ENCODE measurements around the gene FAM234B.
A peak's percentile ranks its signal among the peaks of the same experiment; 100 is the strongest.

The FAM234B gene

DNA sequence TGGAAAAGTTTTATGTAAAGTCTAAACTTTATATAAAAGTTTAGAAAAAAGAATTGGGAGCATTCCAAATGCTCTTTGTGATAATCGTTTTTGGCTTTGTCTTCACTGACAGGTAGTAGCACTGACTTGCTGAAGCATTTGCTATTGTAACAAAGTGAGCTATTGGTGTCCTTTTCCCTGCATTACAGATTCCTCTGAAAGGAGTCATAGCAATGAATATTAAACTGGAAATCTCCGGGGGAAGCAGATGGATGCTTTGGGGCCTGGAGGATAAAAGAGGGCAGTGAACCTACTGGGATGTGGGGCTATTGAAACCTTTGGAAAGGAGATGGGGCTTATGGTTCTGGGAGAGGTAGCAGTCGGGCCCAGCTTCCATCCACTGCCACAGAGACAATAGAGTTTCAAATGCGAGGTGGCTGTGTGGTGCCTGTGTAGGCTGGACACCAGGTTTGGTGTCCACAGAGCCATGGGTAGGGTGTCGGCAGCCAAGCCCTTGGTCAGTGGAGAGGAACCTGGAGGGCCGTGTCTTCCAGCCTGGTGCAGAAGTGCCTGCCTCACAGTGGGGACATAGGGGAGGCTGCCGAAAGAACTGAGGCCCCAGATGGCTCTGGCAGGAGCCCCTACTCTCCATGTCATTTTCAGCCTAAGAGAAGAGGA lies 49.1 kb downstream of the FAM234B start:
- no peak for DNase-seq

DNA sequence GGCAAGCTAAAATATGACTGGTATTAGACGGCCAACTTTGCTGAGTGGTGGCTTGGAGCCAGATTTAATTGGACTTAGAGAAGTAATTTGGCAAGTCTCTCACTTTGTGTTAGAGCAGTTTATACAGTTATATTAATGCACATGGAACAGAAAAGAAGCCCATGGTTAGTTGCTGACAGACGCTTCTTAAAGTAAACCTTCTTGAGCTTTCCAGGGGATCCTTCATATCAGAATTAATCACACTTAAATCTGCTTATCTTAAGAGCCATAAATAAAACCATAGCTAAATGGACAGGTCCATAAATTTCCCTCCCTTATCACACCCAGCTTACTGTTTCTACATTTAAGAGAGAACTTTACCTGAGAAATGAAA lies 49.7 kb downstream of the FAM234B start:
- no peak for DNase-seq

GRCh38 chr12:13094367-13094766 lies 50.2 kb downstream of the FAM234B start:
- no peak for DNase-seq

GRCh38 chr12:13095266-13095995 lies 51.2 kb downstream of the FAM234B start:
- no peak for DNase-seq

GRCh38 chr12:13097491-13098011 lies 53.4 kb downstream of the FAM234B start:
- peak; percentile 67 for DNase-seq

GRCh38 chr12:13099066-13099843 lies 55.1 kb downstream of the FAM234B start:
- peak; percentile 59 for DNase-seq

DNA sequence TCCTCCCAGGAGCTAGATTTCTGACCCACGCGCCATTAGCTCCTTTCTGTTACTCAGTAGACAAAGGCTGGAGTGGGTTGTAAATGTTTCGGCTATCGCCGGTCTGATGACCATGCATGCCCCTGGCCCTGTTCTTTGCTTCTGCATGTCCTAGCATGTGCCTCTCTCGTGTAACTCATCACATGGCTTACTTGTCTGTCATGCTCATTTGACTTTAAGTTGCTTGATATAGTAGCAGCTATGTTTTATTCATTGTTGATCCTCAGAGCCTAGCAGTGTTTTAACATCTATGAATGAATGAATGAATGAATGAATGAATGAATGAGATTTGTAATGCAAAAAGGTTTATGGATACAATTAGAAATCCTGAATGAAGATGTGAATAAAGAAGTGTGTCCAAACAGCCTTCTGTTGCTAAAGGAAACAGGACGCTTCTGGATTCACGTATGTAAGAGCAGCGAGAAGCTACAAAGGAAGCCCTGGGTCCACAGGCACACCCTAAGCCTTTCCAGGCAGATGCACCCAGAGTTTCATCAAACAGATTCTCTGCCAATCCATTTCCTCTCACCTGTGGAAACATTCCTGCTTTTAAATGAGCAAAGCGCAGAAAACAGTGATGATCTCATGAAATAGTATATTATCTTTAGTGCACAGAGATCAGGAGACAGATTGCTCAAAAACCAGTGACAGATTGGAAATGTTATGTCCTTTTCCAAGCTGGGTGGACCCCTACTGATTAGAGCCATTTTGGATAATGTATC lies 55.8 kb downstream of the FAM234B start:
- DNase-seq = no peak

- no peak for DNase-seq
Measured at GRCh38 chr12:13100605-13100881, 56.4 kb downstream of the FAM234B start.

DNA sequence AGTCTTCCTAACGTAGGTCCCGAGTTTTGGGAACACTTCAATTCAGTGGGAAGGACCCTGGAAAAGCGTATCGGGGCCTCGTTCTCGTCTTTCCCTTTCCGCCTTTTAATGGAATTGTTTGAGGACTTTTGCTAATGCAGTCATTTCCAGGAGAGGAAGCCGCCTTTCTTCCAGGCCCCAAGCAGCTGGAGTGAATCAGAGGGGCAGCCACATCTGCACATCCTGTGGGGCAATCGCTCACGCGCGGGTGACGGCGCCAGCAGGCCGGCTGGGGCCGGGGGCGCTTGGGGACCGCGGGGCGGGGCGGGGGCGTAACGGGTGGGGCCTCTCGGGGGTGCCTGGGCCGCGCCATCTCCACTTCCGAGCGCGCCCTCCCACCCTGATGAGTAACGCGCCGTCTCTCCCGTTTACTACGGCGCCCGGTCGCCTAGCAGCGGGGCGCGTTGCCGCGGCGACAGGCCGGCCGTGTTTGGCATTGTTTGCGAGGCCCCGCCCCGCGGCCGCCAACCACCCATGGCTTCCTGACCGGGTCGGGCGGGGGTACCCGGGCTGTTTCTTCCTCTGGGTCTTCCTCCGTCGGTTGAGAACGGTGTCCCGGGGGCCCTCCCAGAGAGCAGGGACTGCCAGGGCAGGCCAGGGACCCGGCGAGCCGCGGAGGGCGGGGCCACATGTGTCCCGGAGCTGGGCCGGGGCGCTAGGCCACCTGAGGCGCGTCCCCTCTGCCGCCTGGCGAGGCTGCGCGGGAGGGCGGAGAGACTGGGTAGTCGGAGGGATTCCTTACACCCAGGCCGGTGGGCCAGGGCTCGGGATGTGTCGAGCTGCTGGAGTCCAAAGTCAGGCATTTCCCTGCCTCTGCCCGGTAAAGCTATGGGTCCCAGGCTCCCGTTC lies 56.9 kb downstream of the FAM234B start:
- peak; percentile 94 for DNase-seq

- no peak for DNase-seq
Measured at GRCh38 chr12:13101821-13102375, 57.7 kb downstream of the FAM234B start.

DNA sequence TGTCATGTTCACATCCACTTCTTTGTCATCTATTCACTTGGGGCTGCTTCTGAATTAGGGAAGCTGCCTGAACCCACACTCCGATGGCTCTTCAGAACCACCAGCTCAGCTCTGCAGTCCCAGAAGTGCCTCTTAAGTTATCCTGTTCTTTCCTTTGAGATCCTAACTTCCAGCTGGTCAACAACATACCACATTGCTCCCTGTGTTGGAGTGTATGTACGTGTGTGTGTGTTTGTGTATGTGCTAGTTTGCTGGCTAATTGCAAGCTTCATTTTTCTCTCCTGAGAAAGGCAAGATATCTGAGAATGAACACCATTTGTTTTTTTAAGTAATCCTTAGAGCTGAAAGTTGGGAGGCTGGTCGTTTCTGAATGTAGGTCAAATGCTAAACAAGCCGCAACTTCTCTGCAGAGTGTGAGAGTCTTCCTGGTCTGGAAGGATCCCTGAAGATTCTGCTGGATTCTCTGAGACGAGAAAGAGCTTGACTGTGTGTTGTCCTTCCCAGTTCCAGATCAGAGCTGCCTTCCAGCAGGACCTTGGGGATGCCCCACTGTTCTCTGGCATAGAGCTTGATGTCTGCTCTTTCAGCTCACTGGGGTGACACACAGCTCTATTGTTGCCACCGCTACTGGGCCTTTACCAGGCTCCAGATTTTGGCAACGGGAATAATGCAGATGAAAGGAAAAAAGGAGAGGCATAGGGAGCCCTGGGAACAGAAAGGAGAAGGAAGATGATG lies 58.4 kb downstream of the FAM234B start:
- no peak for DNase-seq

GRCh38 chr12:13103391-13104033 lies 59.3 kb downstream of the FAM234B start, which contains the start of gene GSG1:
Gene GSG1 (minus strand): TSS chr12:13103667. CDS start chr12:13103512, 155 bp downstream.
- DNase-seq = no peak

- no peak for DNase-seq
Measured at GRCh38 chr12:13104409-13104808, 60.2 kb downstream of the FAM234B start.

DNA sequence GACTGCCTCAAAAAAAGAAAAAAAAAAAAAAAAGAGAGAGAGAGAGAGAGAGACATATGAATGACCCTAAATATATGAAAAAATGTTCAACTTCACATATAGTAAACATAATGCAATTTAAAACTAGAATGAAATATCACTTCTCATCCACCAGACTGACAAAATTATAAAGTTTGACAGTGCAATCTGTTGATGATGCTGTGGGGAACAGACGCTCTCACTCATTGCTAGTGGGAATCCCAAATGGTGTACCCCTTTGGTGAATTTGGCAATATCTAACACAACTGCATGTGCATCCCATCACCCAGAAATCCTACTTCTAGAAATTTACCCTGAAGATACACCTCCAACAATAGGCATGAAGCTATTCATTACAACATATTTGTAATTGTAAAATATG lies 61.6 kb downstream of the FAM234B start:
- DNase-seq = no peak

DNA sequence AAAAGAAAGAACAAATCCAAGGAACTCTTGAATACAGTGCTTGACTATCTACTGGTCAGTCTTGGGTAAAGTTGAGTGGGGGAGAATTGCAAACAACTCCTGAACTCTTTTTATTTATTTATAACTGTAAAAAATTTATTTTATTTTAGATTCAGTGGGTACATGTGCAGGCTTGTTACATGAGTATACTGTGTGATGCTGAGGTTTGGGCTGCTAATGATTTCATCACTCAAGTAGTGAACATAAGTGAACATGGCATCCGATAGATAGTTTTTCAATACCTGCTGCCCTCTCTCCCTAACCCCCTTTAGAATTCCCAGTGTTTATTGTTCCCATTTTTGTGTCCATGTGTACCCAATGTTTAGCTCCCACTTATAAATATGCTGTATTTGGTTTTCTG lies 62.5 kb downstream of the FAM234B start:
- DNase-seq = no peak

DNA sequence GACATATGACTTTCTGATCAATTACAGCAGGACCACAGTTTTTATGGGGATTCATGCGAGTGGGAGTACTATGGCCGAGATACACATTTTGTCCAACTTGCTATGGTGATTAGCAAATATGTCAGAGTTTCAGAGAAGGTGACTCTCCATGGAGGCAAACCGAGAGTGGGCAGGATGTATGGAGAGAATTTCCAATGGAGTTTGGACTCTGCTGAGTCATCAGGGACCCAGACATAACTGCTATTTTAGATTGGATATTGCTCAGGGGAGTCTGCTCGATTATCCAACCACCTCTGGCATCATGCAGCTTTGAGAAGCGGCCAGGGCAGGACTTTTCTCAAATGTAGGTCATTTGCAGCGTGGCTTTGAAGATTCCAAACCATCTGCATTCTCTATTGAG lies 68.8 kb downstream of the FAM234B start:
- no peak for DNase-seq

- no peak for DNase-seq
Measured at GRCh38 chr12:13114251-13115052, 70.3 kb downstream of the FAM234B start.

DNA sequence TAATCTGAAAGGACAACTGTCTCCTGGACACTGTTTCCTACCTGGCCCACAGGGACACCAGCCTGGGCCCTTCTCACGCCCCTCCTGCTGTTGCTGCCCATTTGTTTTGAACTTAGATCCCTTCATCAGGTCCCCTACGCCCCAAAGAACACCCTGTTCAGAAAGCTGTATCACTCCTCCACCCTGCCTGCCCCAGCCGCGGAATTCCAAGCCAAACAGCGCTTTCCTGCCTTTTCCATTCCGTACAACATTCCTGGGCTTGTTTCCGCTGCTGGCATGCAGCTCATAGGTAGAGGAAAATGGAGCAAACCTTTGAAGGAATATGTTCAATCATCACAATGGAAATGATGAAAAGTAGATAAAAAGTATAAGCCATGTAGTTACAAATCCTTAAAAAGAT lies 72.1 kb downstream of the FAM234B start:
- DNase-seq = peak; percentile 70

DNA sequence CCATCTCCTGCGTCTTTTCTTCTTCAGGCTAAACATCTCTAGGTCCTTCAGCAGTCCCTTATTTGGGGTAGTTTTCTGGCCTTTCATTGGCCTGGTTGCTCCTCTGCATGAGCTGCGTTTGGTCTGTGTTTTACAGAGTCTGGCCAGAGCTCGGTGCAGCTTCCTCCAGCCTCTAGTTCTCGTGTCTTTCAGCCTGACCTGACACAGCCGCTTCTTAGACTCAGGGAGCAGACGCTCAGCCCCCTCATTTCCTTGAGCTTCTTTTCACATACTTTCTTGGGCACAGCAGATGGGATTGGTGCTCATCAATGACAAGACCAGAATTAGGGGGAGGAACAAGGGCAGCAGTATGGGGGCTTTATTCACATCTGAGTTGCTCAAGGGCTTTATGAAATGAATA lies 72.8 kb downstream of the FAM234B start:
- no peak for DNase-seq

GRCh38 chr12:13119826-13120225 lies 75.6 kb downstream of the FAM234B start:
- DNase-seq = no peak
